HG03442 (cell line): ENCODE results near the gene FBXW11.

Source experiments
- ATAC-seq: cut with Tn5 transposase; IDR thresholded peaks from one replicate; pipeline ENCODE4 v1.9.1; 2021; ENCODE audit warnings: mild to moderate bottlenecking, moderate library complexity; ENCODE audit not compliant: unreplicated experiment

FBXW11 gene

GRCh38 chr5:171956314-171956713 lies 50.1 kb downstream of the FBXW11 start:
- no peak for ATAC-seq

- ATAC-seq: no peak
Measured at GRCh38 chr5:171955761-171956160, 50.7 kb downstream of the FBXW11 start.

GRCh38 chr5:171954721-171955120 lies 51.7 kb downstream of the FBXW11 start:
- ATAC-seq: no peak

GRCh38 chr5:171953860-171954701 lies 52.4 kb downstream of the FBXW11 start:
- ATAC-seq: no peak

GRCh38 chr5:171952021-171952420 lies 54.4 kb downstream of the FBXW11 start:
- no peak for ATAC-seq

- no peak for ATAC-seq
Measured at GRCh38 chr5:171951218-171951617, 55.2 kb downstream of the FBXW11 start.

GRCh38 chr5:171946000-171946781 lies 60.2 kb downstream of the FBXW11 start:
- ATAC-seq: no peak

GRCh38 chr5:171945476-171945875 lies 61.0 kb downstream of the FBXW11 start:
- ATAC-seq: no peak

- no peak for ATAC-seq
Measured at GRCh38 chr5:171945066-171945465, 61.4 kb downstream of the FBXW11 start.

- ATAC-seq: peak; percentile 56
Measured at GRCh38 chr5:171942112-171942516, 64.3 kb downstream of the FBXW11 start.

- ATAC-seq: peak; percentile 2
Measured at GRCh38 chr5:171941675-171942074, 64.8 kb downstream of the FBXW11 start.

GRCh38 chr5:171941275-171941674 lies 65.2 kb downstream of the FBXW11 start:
- peak; percentile 39 for ATAC-seq

- no peak for ATAC-seq
Measured at GRCh38 chr5:171939951-171940350, 66.5 kb downstream of the FBXW11 start.

GRCh38 chr5:171938358-171938757 lies 68.1 kb downstream of the FBXW11 start:
- ATAC-seq: no peak

GRCh38 chr5:171937351-171937750 lies 69.1 kb downstream of the FBXW11 start:
- ATAC-seq: no peak

- no peak for ATAC-seq
Measured at GRCh38 chr5:171934586-171934985, 71.9 kb downstream of the FBXW11 start.

GRCh38 chr5:171931163-171931562 lies 75.3 kb downstream of the FBXW11 start:
- ATAC-seq: peak; percentile 70

- no peak for ATAC-seq
Measured at GRCh38 chr5:171927345-171927941, 79.0 kb downstream of the FBXW11 start.

GRCh38 chr5:171926311-171926710 lies 80.1 kb downstream of the FBXW11 start:
- ATAC-seq: peak; percentile 67

GRCh38 chr5:171924493-171925122 lies 81.8 kb downstream of the FBXW11 start:
- no peak for ATAC-seq

- no peak for ATAC-seq
Measured at GRCh38 chr5:171920765-171921391, 85.6 kb downstream of the FBXW11 start.
